HEK293T (cell line): Measurements from ENCODE around the gene LTK.

ENCODE experiments used
- FOXK2 ChIP-seq: fragments of 450-650 bp; IDR thresholded peaks from 2 replicates; pipeline ENCODE4 v1.6.1; 2016; ENCODE audit warnings: mild to moderate bottlenecking
- FOXM1 ChIP-seq: fragments of 450-650 bp; IDR thresholded peaks from 2 replicates; pipeline ENCODE4 v1.6.1; 2017; ENCODE audit warnings: mild to moderate bottlenecking, borderline replicate concordance

DNA sequence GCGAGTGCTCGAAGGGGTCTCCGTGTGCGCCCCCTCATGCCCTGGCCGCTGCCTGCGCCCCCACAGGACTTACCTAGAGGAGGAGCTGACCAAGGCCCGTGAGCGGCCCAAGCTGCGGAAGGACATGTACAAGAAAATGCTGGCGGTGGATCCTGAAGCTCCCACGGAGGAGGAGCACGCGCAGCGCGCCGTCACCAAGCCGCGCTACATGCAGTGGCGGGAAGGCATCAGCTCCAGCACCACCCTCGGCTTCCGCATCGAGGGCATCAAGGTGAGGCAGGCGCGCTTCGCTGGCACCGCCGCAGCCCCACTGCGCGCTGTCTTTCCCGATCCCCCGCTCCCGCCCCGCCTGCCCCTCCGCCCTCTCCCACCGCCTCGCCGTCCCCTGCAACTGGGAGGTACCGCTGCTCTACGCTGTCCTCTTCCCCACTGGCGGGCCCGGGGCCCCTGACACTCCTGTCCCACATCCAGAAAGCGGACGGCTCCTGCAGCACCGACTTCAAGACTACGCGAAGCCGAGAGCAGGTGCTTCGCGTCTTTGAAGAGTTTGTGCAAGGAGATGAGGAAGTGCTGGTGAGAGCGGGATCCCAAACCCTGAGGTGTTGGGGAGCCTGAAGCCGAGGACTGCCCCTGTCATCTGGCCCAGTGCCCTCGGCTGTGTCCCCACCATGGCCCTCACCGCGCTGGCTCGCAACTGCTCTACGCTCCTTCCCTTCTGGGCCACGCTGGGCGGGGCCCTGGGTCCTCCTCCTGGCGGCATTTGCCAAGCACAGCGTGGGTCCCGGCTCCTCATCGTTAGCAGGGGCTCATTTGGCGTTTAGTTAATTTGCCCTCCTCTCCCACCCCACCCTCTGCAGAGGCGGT lies 11.5 kb downstream of the LTK start:
- no peak for TF ChIP-seq FOXM1
- TF ChIP-seq FOXK2: no peak
